ENCODE measurements around the gene NHLRC4.

GRCh38 chr16:524274-525040 lies 42.3 kb upstream of the NHLRC4 start:
- no peak for TF ChIP-seq POLR2A (IDR thresholded peaks at IDR 0.05)
- TF ChIP-seq, protein P1, sequence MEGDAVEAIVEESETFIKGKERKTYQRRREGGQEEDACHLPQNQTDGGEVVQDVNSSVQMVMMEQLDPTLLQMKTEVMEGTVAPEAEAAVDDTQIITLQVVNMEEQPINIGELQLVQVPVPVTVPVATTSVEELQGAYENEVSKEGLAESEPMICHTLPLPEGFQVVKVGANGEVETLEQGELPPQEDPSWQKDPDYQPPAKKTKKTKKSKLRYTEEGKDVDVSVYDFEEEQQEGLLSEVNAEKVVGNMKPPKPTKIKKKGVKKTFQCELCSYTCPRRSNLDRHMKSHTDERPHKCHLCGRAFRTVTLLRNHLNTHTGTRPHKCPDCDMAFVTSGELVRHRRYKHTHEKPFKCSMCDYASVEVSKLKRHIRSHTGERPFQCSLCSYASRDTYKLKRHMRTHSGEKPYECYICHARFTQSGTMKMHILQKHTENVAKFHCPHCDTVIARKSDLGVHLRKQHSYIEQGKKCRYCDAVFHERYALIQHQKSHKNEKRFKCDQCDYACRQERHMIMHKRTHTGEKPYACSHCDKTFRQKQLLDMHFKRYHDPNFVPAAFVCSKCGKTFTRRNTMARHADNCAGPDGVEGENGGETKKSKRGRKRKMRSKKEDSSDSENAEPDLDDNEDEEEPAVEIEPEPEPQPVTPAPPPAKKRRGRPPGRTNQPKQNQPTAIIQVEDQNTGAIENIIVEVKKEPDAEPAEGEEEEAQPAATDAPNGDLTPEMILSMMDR (IDR thresholded peaks at IDR 0.05): no peak

Data from body of pancreas (tissue), 4 donors.